ENCODE data around the gene SRSF10.
"Not testable (repeated sequence)": the region's sequence is repeated elsewhere in the genome, so short reads cannot be mapped to it uniquely, and the experiment has no call there.

SRSF10 gene

GRCh38 chr1:23999156-23999671 lies 19.1 kb upstream of the SRSF10 start:
- in situ Hi-C loops (cut with MboI; ENCODE audit: low sequenced_read_pairs), result no loop called here

GRCh38 chr1:23997812-23998211 lies 17.7 kb upstream of the SRSF10 start:
- in situ Hi-C loops (cut with MboI; ENCODE audit: low sequenced_read_pairs), result no loop called here

- in situ Hi-C loops (cut with MboI; ENCODE audit: low sequenced_read_pairs), result no loop called here
These were observed 16.6 kb upstream of the SRSF10 start for GRCh38 chr1:23996700-23997229.

- in situ Hi-C loops (cut with MboI; ENCODE audit: low sequenced_read_pairs), result no loop called here
These were observed 15.3 kb upstream of the SRSF10 start for GRCh38 chr1:23995431-23995837.

GRCh38 chr1:23992011-23992410 lies 11.9 kb upstream of the SRSF10 start:
- in situ Hi-C loops (cut with MboI; ENCODE audit: low sequenced_read_pairs), result not testable (repeated sequence)

GRCh38 chr1:23989263-23989662 lies 9.1 kb upstream of the SRSF10 start:
- in situ Hi-C loops (cut with MboI; ENCODE audit: low sequenced_read_pairs), result no loop called here

- in situ Hi-C loops (cut with MboI; ENCODE audit: low sequenced_read_pairs), result not testable (repeated sequence)
These were observed 6.9 kb upstream of the SRSF10 start for GRCh38 chr1:23987038-23987437.

- in situ Hi-C loops (cut with MboI; ENCODE audit: low sequenced_read_pairs), result no loop called here
These were observed 4.5 kb upstream of the SRSF10 start for GRCh38 chr1:23984417-23985186.

GRCh38 chr1:23980728-23981070 lies 572 bp upstream of the SRSF10 start:
- in situ Hi-C loops (cut with MboI; ENCODE audit: low sequenced_read_pairs), result no loop called here

GRCh38 chr1:23979387-23979880 lies 693 bp downstream of the SRSF10 start:
- in situ Hi-C loops (cut with MboI; ENCODE audit: low sequenced_read_pairs), result no loop called here

- in situ Hi-C loops (cut with MboI; ENCODE audit: low sequenced_read_pairs), result no loop called here
These were observed 1.3 kb downstream of the SRSF10 start for GRCh38 chr1:23978805-23979204.

- in situ Hi-C loops (cut with MboI; ENCODE audit: low sequenced_read_pairs), result no loop called here
These were observed 2.3 kb downstream of the SRSF10 start for GRCh38 chr1:23977854-23978191.

GRCh38 chr1:23977187-23977853 lies 2.8 kb downstream of the SRSF10 start:
- in situ Hi-C loops (cut with MboI; ENCODE audit: low sequenced_read_pairs), result no loop called here

GRCh38 chr1:23967871-23968270 lies 12.3 kb downstream of the SRSF10 start:
- in situ Hi-C loops (cut with MboI; ENCODE audit: low sequenced_read_pairs), result no loop called here

- in situ Hi-C loops (cut with MboI; ENCODE audit: low sequenced_read_pairs), result no loop called here
These were observed 13.1 kb downstream of the SRSF10 start for GRCh38 chr1:23966973-23967493.

- in situ Hi-C loops (cut with MboI; ENCODE audit: low sequenced_read_pairs), result no loop called here
These were observed 15.1 kb downstream of the SRSF10 start for GRCh38 chr1:23964790-23965740.

GRCh38 chr1:23964235-23964668 lies 15.9 kb downstream of the SRSF10 start:
- in situ Hi-C loops (cut with MboI; ENCODE audit: low sequenced_read_pairs), result no loop called here

GRCh38 chr1:23963617-23964234 lies 16.4 kb downstream of the SRSF10 start:
- in situ Hi-C loops (cut with MboI; ENCODE audit: low sequenced_read_pairs), result no loop called here

GRCh38 chr1:23960291-23961020 lies 19.7 kb downstream of the SRSF10 start:
- in situ Hi-C loops (cut with MboI; ENCODE audit: low sequenced_read_pairs), result no loop called here

Measured in HL-60/S4 treated with retinoic acid at 250 ng/mL for 4 days and 3 days (cell line).